ENCODE results near the gene SPDYE17. TPM values are rescaled to one million over a fixed set of nuclear protein-coding genes. Genes with fewer than 3 reads are reported as not detected.
"Not testable (repeated sequence)": the region's sequence is repeated elsewhere in the genome, so short reads cannot be mapped to it uniquely, and the experiment has no call there.

SPDYE17 gene
- total RNA-seq, result not detected

GRCh38 chr7:77032261-77032660 lies at the start of gene SPDYE17:
SPDYE17 (minus strand) TSS chr7:77032361; CDS start chr7:77030570, 1,791 bp downstream.
- H3K27ac Mint-ChIP-seq; DNase-seq (ENCODE audit: low spot score); H3K9me3 Mint-ChIP-seq; H3K27me3 Mint-ChIP-seq; H3K4me3 Mint-ChIP-seq; ATAC-seq; H3K36me3 Mint-ChIP-seq; H3K4me1 Mint-ChIP-seq (ENCODE audit: low read depth in 2 of 2): not testable (repeated sequence)

GRCh38 chr7:77080236-77080635 lies 48.1 kb upstream of the SPDYE17 start:
- H3K27ac Mint-ChIP-seq, result not testable (repeated sequence)

GRCh38 chr7:77079624-77080023 lies 47.5 kb upstream of the SPDYE17 start:
- H3K27ac Mint-ChIP-seq; H3K27me3 Mint-ChIP-seq; ATAC-seq; DNase-seq (ENCODE audit: low spot score); H3K9me3 Mint-ChIP-seq; H3K36me3 Mint-ChIP-seq; H3K4me1 Mint-ChIP-seq (ENCODE audit: low read depth in 2 of 2); H3K4me3 Mint-ChIP-seq: not testable (repeated sequence)

More at GRCh38 chr7:77080236-77080635, 48.1 kb upstream of the SPDYE17 start:
- not testable (repeated sequence) for DNase-seq (ENCODE audit: low spot score); H3K4me1 Mint-ChIP-seq (ENCODE audit: low read depth in 2 of 2); ATAC-seq; H3K9me3 Mint-ChIP-seq; H3K4me3 Mint-ChIP-seq; H3K36me3 Mint-ChIP-seq; H3K27me3 Mint-ChIP-seq

- ATAC-seq; H3K4me1 Mint-ChIP-seq (ENCODE audit: low read depth in 2 of 2); H3K4me3 Mint-ChIP-seq; H3K9me3 Mint-ChIP-seq; H3K36me3 Mint-ChIP-seq; DNase-seq (ENCODE audit: low spot score); H3K27me3 Mint-ChIP-seq; H3K27ac Mint-ChIP-seq: not testable (repeated sequence)
These were observed 47.0 kb upstream of the SPDYE17 start for GRCh38 chr7:77079112-77079511.

GRCh38 chr7:77077060-77077459 lies 44.9 kb upstream of the SPDYE17 start:
- H3K36me3 Mint-ChIP-seq; ATAC-seq; H3K27me3 Mint-ChIP-seq; H3K4me3 Mint-ChIP-seq; DNase-seq (ENCODE audit: low spot score); H3K9me3 Mint-ChIP-seq; H3K27ac Mint-ChIP-seq; H3K4me1 Mint-ChIP-seq (ENCODE audit: low read depth in 2 of 2): not testable (repeated sequence)

GRCh38 chr7:77074786-77075396 lies 42.7 kb upstream of the SPDYE17 start:
- H3K36me3 Mint-ChIP-seq; H3K4me1 Mint-ChIP-seq (ENCODE audit: low read depth in 2 of 2); DNase-seq (ENCODE audit: low spot score); H3K4me3 Mint-ChIP-seq; H3K9me3 Mint-ChIP-seq; H3K27me3 Mint-ChIP-seq; H3K27ac Mint-ChIP-seq; ATAC-seq: not testable (repeated sequence)

- not testable (repeated sequence) for H3K9me3 Mint-ChIP-seq; ATAC-seq; H3K4me3 Mint-ChIP-seq; H3K27me3 Mint-ChIP-seq; H3K27ac Mint-ChIP-seq; H3K4me1 Mint-ChIP-seq (ENCODE audit: low read depth in 2 of 2); H3K36me3 Mint-ChIP-seq; DNase-seq (ENCODE audit: low spot score)
These were observed 38.9 kb upstream of the SPDYE17 start for GRCh38 chr7:77071108-77071507.

- not testable (repeated sequence) for H3K27me3 Mint-ChIP-seq; ATAC-seq; H3K36me3 Mint-ChIP-seq; H3K27ac Mint-ChIP-seq; H3K9me3 Mint-ChIP-seq; DNase-seq (ENCODE audit: low spot score); H3K4me3 Mint-ChIP-seq; H3K4me1 Mint-ChIP-seq (ENCODE audit: low read depth in 2 of 2)
These were observed 33.7 kb upstream of the SPDYE17 start for GRCh38 chr7:77065869-77066268.

GRCh38 chr7:77063732-77064131 lies 31.6 kb upstream of the SPDYE17 start:
- not testable (repeated sequence) for H3K27ac Mint-ChIP-seq; DNase-seq (ENCODE audit: low spot score); H3K27me3 Mint-ChIP-seq; H3K4me1 Mint-ChIP-seq (ENCODE audit: low read depth in 2 of 2); H3K36me3 Mint-ChIP-seq; H3K9me3 Mint-ChIP-seq; ATAC-seq; H3K4me3 Mint-ChIP-seq

GRCh38 chr7:77062557-77062956 lies 30.4 kb upstream of the SPDYE17 start, which contains the start of gene SPDYE18:
SPDYE18 (minus strand) TSS chr7:77062558; CDS start chr7:77060512, 2,046 bp downstream.
- not testable (repeated sequence) for H3K27me3 Mint-ChIP-seq; H3K36me3 Mint-ChIP-seq; H3K9me3 Mint-ChIP-seq; H3K4me1 Mint-ChIP-seq (ENCODE audit: low read depth in 2 of 2); H3K4me3 Mint-ChIP-seq; H3K27ac Mint-ChIP-seq; DNase-seq (ENCODE audit: low spot score)
- ATAC-seq, result peak in 1 of 2 donors; percentile 46

GRCh38 chr7:77026349-77026748 lies 5.8 kb downstream of the SPDYE17 start:
- not testable (repeated sequence) for H3K4me1 Mint-ChIP-seq (ENCODE audit: low read depth in 2 of 2); DNase-seq (ENCODE audit: low spot score); H3K27ac Mint-ChIP-seq; H3K4me3 Mint-ChIP-seq; H3K36me3 Mint-ChIP-seq; H3K27me3 Mint-ChIP-seq; H3K9me3 Mint-ChIP-seq; ATAC-seq

- H3K4me3 Mint-ChIP-seq; H3K27me3 Mint-ChIP-seq; H3K36me3 Mint-ChIP-seq; H3K9me3 Mint-ChIP-seq; DNase-seq (ENCODE audit: low spot score); H3K4me1 Mint-ChIP-seq (ENCODE audit: low read depth in 2 of 2); ATAC-seq; H3K27ac Mint-ChIP-seq: not testable (repeated sequence)
These were observed 22.0 kb downstream of the SPDYE17 start for GRCh38 chr7:77010074-77010680.

- not testable (repeated sequence) for H3K27me3 Mint-ChIP-seq; H3K4me3 Mint-ChIP-seq; H3K36me3 Mint-ChIP-seq; H3K9me3 Mint-ChIP-seq; H3K4me1 Mint-ChIP-seq (ENCODE audit: low read depth in 2 of 2); ATAC-seq; DNase-seq (ENCODE audit: low spot score); H3K27ac Mint-ChIP-seq
These were observed 24.2 kb downstream of the SPDYE17 start for GRCh38 chr7:77008000-77008399.

GRCh38 chr7:77006127-77007110 lies 25.7 kb downstream of the SPDYE17 start:
- H3K36me3 Mint-ChIP-seq; H3K4me3 Mint-ChIP-seq; H3K4me1 Mint-ChIP-seq (ENCODE audit: low read depth in 2 of 2); DNase-seq (ENCODE audit: low spot score); H3K9me3 Mint-ChIP-seq; H3K27me3 Mint-ChIP-seq; H3K27ac Mint-ChIP-seq: not testable (repeated sequence)
- ATAC-seq, result peak; percentile 14 to 16

Measured in natural killer cell treated with Interleukin-12 subunit alpha and Interleukin-12 subunit beta and Interleukin-15 and Interleukin-18, amount 100 ng/mL, for 72 hours (primary cell).